DOHH2 (cell line): ENCODE results near the gene TTLL7.

Source experiments
- CTCF ChIP-seq: fragments of 200-600 bp; sonication (generic); IDR thresholded peaks from one replicate; pipeline ENCODE4 v1.5.1; 2014; ENCODE audit warnings: antibody characterized with exemption, mild to moderate bottlenecking, low read depth, low read length; ENCODE audit not compliant: poor library complexity, severe bottlenecking
- EZH2phosphoT487 ChIP-seq: fragments of 200-600 bp; sonication (generic); IDR thresholded peaks from 2 replicates; pipeline ENCODE4 v1.6.1; 2017; ENCODE audit warnings: borderline replicate concordance, mild to moderate bottlenecking, antibody characterized with exemption, low read length, moderate library complexity, mixed read lengths

- TF ChIP-seq CTCF (no peak), EZH2phosphoT487 (no peak)
These were observed 781 bp downstream of the TTLL7 start for GRCh38 chr1:83998205-83998497.
